H4 (cell line): ENCODE measurements around the gene GTF3C2. TPM values are rescaled to one million over a fixed set of nuclear protein-coding genes. Genes with fewer than 3 reads are reported as not detected.
"Not testable (repeated sequence)": the region's sequence is repeated elsewhere in the genome, so short reads cannot be mapped to it uniquely, and the experiment has no call there.

Experiments
- DNase-seq: peaks from one replicate; pipeline ENCODE4 v3.0.0-alpha.2; 2015; ENCODE audit warnings: low spot score
- total RNA-seq: library from RNA; depleted of rRNA; stranded (reverse); fragments of >200 nt; shearing (Covaris generic); gene quantifications from 2 replicates; pipeline ENCODE4 v1.2.3, GENCODE V29; 2014

GTF3C2 gene
- total RNA-seq, 1 experiment from 2014 or later = 24.5 TPM

DNA sequence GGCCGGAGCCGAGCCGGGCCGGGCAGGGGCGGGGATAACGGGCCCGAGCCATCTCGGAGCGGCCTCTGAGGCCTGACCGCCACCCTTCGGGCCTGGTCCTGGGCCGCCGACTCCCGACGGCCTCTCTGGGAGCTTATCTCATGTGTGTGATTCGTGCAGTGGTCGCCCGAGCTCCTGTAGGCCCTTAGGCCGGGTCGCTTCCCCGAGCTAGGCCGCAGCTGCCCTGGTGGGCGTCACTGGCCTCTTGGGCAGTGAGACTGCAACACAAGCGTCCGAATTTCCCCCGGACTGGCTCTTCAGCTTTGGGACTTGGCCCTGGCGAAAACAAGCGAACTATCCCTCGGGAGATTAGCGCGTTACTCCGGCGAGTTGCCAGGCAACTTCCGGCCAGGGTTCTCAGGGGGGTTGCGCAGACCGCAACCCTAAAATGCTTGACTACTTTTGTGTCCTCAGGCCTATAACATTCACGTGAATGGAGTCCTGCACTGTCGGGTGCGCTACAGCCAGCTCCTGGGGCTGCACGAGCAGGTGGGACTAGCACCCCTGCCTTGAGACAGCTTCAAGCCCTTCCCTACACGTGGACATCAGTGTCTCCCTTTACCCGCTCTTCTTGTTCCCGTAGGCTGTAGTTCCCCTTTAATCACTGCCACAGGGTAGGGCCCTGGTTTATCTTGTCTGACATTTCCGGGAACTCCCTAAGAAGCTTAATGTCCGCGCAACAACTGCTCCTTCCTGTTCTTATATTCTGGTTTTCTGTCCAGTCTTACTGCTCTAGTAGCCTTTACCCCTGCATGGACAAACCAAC is 14.5 kb upstream of the GTF3C2 start:
- DNase-seq = no peak

DNA sequence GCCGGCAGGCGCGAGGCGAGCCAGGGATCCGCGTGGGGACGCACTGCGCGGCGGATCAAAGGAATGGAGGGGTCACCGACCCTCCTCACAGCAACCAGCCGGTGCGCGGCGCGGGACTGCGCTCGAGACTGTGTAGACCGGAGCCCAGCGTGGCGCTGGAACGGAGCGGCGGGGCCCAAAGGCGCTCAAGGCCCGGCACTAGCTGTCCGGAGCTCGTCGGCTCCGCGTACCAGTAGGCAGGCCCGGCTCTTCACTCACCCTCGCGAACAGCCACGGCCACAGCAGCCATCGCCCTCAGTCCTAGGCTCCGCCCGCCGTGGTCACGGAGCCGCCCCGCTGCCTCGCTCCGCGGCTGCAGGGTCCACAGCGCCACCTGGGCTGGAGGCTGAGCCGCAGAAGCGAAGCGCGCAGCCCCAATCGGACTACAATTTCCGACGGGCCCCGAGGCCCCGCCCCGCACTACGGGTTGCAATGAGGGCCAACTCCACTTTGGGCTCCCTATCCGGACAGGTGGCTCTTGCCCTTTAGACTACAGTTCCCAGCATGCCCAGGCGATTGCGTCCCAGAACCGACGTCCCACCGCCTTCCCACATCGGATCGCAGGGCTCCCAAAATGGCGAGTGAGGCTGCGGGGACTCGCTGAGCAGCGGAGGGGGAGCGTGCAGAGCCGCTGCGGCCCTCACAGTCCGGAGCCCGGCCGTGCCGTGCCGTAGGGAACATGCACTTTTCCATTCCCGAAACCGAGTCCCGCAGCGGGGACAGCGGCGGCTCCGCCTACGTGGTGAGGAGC is 13.7 kb upstream of the GTF3C2 start, which contains the start of the genes EIF2B4 and SNX17:
Gene EIF2B4, minus strand, starts transcription at position 313 of the 790 bp plus-strand sequence. Its CDS starts 24 bp downstream, at position 289.
Gene SNX17, plus strand, starts transcription at position 591 of the 790 bp plus-strand sequence. Its CDS starts 128 bp downstream, at position 719.
- DNase-seq = peak; percentile 95

- no peak for DNase-seq
These were observed 13.0 kb upstream of the GTF3C2 start for GRCh38 chr2:27369471-27370025.

DNA sequence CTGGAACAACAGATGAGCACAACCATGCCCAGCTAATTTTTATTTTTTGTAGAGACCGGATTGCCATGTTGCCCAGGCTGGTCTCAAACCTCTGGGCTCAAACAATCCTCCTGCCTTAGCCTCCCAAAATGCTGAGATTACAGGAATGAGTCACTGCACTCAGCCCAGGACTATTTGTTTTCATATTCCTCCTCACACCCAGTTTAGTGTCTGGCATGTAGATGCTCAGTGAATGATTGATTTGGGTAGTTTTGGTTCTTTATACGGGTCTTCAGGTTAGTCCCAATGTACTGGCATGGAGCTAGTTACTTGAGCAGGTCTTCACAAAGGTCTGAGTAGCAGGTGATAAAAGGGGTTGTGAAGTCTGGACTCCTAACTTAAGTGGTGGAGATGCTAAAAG is 7.4 kb upstream of the GTF3C2 start:
- DNase-seq = no peak

DNA sequence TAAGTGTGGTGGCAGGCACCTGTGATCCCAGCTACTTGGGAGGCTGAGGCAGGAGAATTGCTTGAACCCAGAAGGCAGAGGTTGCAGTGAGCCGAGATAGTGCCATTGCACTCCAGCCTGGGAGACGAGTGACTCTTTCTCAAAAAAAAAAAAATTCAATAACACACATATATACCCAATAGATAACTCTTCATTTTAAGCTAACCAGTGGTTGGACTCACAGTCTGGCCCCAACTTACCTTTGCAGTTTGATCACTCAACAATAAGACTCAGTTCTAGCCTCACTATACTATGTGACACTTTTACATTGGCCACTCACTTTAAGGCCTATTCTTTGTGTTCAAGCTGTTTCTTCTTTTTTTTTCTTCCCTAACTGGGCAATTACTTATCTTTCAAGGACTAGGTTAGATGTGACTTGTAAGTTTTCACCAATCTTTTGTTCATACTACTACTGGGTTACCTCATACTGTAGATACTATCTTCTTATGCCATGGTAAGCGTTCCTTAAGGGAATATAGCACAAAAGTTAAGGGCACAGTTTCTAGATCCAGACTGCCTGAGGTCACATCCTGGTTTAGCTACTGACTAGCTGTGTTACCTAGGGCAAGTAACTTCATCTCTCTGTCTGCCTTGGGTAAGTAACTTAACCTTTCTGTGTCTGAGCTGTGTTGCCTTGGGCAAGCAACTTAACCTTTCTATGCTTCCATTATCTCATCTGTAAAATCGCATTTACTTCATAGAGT is 6.3 kb upstream of the GTF3C2 start:
- DNase-seq = no peak

DNA sequence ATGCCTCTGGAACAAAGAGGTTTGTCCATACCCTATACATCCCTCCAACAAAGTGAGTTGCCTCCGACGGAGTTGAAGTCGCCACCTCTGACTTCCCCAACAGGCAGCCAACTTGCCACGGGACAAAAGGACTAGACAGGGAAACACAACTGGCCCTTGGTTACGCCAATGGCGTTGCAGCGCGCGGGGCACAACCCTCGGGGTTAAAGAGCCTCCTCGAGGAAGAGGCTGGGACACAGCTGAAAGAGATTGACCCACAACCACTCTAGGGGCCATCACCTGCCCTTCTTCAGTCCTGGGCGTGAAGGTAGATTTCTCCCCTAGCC is 545 bp downstream of the GTF3C2 start:
- no peak for DNase-seq

GRCh38 chr2:27354597-27354927 is 2.0 kb downstream of the GTF3C2 start:
- no peak for DNase-seq

- no peak for DNase-seq
These were observed 2.6 kb downstream of the GTF3C2 start for GRCh38 chr2:27353762-27354596.

GRCh38 chr2:27353386-27353761 is 3.2 kb downstream of the GTF3C2 start:
- not testable (repeated sequence) for DNase-seq

DNA sequence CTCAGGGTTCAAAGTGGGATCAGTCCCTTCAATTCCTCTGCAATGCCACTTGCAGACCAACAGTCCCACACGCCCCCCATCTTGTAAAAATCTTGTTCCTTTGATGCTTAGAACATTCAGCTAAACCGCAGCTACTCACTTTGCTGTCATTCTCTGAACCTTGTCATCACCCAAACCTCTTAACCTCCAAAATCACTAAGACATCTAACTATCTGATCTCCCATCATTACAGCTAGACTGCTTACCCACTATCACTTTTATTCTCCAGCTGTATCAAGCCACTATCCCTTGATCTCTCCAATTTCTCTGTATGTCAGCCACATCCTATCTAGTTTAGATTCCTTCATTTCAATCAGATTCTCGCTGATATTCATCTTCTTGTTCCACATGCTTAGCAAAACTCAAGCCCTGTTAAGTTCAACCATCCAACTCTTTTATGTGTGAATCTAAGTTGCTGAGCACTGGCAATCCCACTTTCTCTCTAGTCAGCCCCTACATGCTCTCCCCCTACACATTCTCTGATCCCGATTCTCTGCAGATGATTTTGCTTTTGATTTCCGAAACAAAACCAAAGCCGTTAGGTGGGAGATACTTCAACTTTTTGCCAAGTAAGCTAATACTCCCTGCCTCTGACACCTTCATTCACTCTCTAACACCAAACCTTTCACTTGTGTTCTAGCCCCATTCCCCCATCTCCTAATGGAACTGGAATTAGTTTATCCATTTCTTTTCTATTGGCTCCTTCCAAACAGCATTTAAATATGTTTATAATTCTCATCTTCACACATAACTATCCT is 4.6 kb downstream of the GTF3C2 start:
- no peak for DNase-seq

DNA sequence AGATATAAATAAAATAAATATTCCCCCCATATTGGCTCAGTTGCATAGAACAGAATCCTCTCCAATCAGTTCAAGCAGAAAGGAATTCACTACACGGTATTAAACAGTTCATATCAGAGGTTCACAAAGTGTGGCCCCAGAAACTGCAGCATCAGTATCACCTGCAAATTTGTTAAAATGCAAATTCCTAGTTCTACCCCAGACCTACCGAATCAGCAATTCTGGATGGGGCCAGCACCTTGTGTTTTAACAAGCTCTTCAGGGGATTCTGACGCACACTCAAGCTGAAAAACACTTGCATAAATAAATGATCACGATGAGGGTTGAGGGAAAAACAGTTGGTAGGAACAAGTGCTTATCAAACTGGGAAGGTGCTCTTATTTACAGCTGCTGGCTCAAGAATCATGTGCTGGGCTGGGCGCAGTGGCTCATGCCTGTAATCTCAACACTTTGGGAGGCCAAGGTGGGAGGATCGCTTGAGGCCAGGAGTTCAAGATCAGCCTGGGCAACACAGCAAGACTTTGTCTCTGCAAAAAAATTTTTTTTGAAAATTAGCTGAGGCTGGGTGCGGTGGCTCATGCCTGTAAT is 6.4 kb downstream of the GTF3C2 start:
- no peak for DNase-seq

- no peak for DNase-seq
These were observed 8.9 kb downstream of the GTF3C2 start for GRCh38 chr2:27347641-27348040.

DNA sequence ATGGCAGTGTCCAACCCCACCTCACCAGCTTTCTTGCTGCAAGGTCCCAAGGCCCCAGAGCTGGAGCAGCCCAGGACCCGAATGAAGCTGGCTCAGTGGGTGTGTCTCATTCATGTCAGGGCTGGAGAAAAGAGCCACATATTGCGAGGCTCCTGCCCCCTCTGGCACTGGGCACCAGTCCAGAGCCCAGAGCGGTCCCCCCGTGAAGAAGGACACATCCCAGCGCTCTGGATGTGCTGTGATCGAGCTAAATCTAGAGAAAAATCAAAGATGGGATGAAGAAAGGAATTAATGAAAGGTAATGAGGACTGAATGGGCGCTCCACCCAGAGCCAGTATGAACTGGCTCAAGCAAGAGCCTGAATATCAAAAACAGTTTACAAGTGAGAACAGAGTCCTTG is 20.4 kb downstream of the GTF3C2 start:
- DNase-seq = no peak

DNA sequence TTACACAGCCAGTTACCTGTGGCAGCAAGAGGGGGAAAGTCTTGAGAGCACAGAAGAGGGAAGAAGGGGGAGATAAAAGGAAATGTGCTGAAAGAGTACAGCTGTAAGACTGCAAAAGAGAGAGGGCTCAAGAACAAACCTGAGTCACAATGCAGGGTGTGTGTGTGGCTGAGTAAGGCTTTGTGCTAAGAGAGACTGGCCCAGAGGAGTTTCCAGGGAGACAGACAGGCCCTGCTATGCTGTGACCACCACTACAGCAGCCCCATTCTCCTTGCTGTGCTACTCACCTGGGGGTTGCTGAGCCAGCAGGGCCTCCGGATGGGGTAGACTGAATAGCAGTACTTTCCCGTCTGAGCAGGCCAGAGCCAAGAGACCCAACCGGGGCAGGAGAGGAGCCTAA is 21.3 kb downstream of the GTF3C2 start:
- no peak for DNase-seq

DNA sequence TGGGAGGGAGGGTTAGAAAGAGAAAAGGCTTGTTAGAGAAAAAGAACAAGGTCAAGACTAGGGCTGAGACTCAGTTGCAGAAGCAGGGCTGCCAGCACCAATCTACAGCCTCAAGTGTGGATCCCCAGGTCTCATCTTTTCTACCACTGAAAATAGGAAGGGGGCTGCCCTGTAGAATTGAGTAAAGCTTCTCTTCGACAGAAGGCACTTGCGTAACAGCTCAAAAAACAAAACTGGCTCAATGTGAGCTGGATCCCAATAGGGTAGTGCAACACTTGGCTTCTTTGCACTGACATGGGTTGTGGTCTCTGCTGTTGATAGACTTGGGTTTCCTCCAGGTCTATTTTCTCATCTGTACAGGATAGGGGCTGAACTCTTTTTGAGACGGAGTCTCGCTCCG is 31.8 kb downstream of the GTF3C2 start:
- no peak for DNase-seq

GRCh38 chr2:27323596-27324285 is 32.8 kb downstream of the GTF3C2 start:
- no peak for DNase-seq

DNA sequence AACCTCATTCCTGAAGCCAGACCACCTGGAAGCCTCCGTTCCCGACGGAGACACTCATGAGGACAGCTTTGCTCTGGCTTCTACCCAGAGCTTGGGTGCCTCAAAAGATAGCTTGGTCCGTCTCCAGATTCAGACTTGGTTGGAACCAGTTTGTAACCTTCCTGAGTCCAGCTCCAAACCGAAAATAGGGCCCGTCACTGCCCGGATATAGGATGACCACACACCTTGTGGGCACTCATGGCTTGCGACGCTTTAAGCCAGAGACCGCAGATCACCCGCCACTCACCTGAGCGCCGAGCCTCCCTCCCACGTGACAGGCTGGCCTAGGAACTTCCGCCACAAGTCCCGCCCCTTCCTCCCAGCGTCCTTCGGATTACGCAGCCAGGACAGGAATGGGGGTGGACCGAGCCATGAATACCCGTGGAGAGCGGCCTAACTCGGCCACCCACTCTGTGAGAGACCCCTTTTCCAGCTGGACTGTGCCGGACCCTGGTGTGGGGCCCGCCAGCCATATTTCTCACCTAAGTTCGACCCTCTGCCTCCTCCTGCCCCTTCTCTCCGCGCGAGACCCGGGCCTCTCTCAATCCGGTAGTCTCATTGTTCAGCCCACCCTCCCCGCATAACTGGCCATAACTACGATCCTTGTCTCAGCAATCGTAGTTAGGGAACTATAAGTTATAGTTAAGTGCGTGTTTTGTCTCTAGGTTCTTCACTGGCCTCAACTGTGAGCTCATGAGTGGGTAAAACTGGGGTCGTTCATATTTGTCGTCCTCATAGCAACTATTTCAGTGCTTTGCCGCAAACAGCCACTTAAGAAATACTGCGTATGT is 33.6 kb downstream of the GTF3C2 start, which contains the start of gene MPV17:
Gene MPV17, minus strand, starts transcription at position 332 of the 830 bp plus-strand sequence. CDS start 580 bp downstream, outside the sequence.
- peak; percentile 90 for DNase-seq

DNA sequence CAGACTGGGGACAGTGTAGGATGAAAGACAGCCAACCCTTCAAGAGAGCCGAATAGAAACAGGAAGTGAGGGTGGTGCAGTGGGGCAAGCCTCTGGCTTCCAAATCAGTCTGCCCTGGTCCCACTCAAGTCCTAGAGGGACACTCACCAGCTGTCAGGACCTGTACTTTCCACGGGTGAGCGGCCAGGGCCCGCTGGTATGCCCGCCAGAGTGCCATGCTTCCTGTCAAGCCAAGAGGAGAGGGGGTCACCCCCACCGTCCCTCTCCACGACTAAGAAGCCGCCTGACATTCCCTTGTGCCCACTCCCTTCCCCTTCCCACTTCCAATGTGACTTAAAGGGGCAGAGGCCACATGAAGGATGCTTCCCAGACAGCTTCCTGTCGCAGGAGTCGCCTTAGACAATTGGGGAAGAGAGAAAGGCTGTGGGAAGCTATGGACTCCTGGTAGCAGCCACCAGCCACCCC is 34.2 kb downstream of the GTF3C2 start:
- DNase-seq = no peak
